ENCODE results near the gene PBX3. TPM values are rescaled to one million over a fixed set of nuclear protein-coding genes. Genes with fewer than 3 reads are reported as not detected.

The PBX3 gene
- total RNA-seq, 2 donors from 2014 or later: 15.1 to 21.1 TPM

DNA sequence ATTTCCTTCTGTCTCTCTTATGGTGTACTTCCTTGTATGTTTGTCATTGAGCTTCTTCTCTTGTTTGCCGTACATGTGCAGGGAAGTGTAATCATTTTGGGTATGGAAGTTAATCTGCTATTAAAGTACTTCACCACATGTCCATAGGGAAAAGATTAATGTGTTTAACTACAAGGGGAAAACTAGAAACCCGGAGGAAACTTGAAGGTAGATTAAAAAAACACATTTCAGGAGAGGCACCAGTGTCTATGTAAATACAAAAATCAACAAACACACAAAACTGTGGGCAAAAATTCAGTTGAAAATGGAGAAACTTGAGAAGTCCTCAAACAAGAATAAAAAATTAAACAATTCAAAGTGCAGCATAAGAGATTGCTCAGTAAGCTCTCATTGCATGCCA, 166.4 kb downstream of the PBX3 start:
- intact Hi-C loops (cut with DNase I): no loop called here
- Histone ChIP-seq H3K4me1 (no peaks in the 10 kb centered on the region), H3K9me3 (no peaks in the 10 kb centered on the region), H3K27me3 (no peaks in the 10 kb centered on the region), H3K4me3 (no peak overlapping the region), H3K27ac (no peak overlapping the region), H3K36me3 (no peaks in the 10 kb centered on the region), H3K9ac (ENCODE audit: low read depth in 2 of 2, low read length in 2 of 2) (no peak overlapping the region)
- TF ChIP-seq, protein P1, sequence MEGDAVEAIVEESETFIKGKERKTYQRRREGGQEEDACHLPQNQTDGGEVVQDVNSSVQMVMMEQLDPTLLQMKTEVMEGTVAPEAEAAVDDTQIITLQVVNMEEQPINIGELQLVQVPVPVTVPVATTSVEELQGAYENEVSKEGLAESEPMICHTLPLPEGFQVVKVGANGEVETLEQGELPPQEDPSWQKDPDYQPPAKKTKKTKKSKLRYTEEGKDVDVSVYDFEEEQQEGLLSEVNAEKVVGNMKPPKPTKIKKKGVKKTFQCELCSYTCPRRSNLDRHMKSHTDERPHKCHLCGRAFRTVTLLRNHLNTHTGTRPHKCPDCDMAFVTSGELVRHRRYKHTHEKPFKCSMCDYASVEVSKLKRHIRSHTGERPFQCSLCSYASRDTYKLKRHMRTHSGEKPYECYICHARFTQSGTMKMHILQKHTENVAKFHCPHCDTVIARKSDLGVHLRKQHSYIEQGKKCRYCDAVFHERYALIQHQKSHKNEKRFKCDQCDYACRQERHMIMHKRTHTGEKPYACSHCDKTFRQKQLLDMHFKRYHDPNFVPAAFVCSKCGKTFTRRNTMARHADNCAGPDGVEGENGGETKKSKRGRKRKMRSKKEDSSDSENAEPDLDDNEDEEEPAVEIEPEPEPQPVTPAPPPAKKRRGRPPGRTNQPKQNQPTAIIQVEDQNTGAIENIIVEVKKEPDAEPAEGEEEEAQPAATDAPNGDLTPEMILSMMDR (IDR thresholded peaks at IDR 0.05): no peak
- no peak for DNase-seq

DNA sequence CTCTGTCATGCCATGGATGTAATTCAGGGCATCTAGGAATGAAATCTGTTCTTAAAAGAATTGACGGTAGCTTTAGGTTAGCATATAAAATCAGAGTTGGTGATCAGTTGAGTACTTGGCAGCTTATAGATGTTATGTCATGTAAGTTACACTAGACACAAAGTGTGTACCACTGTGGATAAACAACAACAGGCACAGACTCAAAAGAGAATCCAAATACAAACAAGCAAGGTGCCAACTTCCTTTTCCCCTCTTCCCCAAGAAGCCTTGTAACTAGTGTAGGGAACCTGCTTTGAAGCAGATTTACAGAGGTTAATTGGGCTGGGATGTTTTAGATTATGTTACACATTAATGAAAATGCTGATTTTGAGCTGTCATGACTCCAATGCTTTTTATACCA, 167.2 kb downstream of the PBX3 start:
- Histone ChIP-seq H3K9ac (ENCODE audit: low read depth in 2 of 2, low read length in 2 of 2) (no peak overlapping the region), H3K9me3 (no peaks in the 10 kb centered on the region), H3K27me3 (no peaks in the 10 kb centered on the region), H3K36me3 (no peaks in the 10 kb centered on the region), H3K4me1 (no peaks in the 10 kb centered on the region), H3K27ac (no peak overlapping the region), H3K4me3 (no peak overlapping the region)
- TF ChIP-seq, protein P1 (IDR thresholded peaks at IDR 0.05): no peak
- DNase-seq: no peak
- intact Hi-C loops (cut with DNase I): no loop called here

DNA sequence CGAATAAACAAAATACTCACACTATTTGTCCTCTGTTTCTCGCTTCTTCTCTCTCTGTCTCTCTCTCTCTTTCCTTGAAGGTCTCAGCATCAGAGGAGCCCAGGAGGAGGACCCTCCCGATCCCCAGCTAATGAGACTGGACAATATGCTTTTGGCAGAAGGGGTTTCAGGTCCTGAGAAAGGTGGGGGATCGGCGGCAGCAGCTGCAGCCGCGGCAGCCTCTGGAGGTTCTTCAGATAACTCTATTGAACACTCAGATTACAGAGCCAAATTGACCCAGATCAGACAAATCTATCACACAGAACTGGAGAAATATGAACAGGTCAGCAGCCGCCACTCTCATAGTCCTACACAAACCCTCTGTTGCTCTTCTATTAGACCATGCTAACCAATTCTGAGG, 168.4 kb downstream of the PBX3 start:
- Histone ChIP-seq H3K9me3 (no peaks in the 10 kb centered on the region), H3K9ac (ENCODE audit: low read depth in 2 of 2, low read length in 2 of 2) (no peak overlapping the region), H3K27ac (no peak overlapping the region), H3K36me3 (no peaks in the 10 kb centered on the region), H3K4me3 (no peak overlapping the region), H3K4me1 (no peaks in the 10 kb centered on the region), H3K27me3 (no peaks in the 10 kb centered on the region)
- TF ChIP-seq, protein P1 (IDR thresholded peaks at IDR 0.05): no peak
- no peak for DNase-seq
- intact Hi-C loops (cut with DNase I): no loop called here

DNA sequence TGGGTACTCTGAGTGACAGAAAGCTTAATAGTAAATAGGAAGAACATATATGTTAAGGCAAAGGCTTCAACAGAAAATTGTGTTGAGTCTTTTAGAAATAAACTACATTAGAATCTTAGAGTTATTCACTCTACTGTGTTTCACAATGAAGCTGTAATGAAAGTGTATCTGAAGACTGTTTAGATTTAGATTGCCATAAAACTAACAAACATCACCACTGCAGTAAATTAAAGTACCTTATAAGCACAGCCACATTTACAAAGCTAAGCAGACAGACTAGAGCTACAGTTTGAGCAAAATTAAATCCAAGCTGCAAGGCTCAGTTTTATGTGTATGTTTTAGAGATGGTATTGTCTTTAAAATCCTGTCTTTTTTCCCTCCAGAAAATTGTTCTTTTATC, 172.4 kb downstream of the PBX3 start:
- Histone ChIP-seq H3K4me1 (no peaks in the 10 kb centered on the region), H3K27ac (no peak overlapping the region), H3K9me3 (no peaks in the 10 kb centered on the region), H3K4me3 (no peak overlapping the region), H3K9ac (ENCODE audit: low read depth in 2 of 2, low read length in 2 of 2) (no peak overlapping the region), H3K27me3 (no peaks in the 10 kb centered on the region), H3K36me3 (no peaks in the 10 kb centered on the region)
- no peak for DNase-seq
- TF ChIP-seq, protein P1 (IDR thresholded peaks at IDR 0.05): no peak
- intact Hi-C loops (cut with DNase I): no loop called here

DNA sequence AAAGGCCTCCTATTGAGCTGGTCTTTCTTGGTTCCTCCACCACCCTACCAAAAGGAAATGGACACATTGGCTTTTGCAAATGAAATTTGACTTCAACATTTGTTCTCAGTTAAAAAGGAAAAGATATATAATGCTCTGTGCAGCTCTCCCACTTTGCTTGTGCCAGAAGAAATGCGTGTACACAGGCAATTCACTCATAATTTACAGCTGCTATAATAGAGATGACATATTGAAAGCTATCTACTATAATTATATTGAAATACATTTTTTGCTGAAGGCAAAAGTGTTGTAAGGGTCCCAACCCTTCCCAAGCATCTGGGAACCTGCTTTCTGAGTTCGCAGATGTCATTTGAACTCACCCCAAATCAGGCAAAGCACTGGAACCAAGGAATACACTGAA, 173.2 kb downstream of the PBX3 start:
- Histone ChIP-seq H3K4me3 (no peak overlapping the region), H3K36me3 (no peaks in the 10 kb centered on the region), H3K27me3 (no peaks in the 10 kb centered on the region), H3K27ac (no peak overlapping the region), H3K9me3 (no peaks in the 10 kb centered on the region), H3K9ac (ENCODE audit: low read depth in 2 of 2, low read length in 2 of 2) (no peak overlapping the region), H3K4me1 (no peaks in the 10 kb centered on the region)
- intact Hi-C loops (cut with DNase I): no loop called here
- DNase-seq: no peak
- TF ChIP-seq, protein P1 (IDR thresholded peaks at IDR 0.05): no peak

DNA sequence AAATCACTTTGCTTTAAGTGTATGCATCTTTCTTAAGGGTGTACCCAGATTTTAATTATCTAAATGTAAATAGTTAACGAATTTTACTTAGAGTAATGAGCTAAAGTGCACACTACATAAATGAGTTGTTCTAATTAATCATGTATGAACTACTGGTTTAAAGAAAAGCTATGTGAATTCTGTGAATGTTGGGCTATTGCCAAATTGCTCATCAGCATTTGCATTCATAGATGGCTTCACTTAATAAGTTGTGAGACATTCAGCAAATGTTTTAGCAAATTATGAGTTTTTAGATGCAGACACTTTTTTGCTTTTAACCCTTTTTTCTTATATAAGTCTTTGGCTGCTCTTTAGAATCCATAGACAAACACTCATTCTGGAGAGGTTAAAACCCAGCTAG, 175.7 kb downstream of the PBX3 start:
- no peak overlapping the region for H3K9ac ChIP-seq (ENCODE audit: low read depth in 2 of 2, low read length in 2 of 2)
- no peak overlapping the region for H3K27ac ChIP-seq
- TF ChIP-seq, protein P1 (IDR thresholded peaks at IDR 0.05): no peak
- H3K27me3 ChIP-seq: no peaks in the 10 kb centered on the region
- no peaks in the 10 kb centered on the region for H3K9me3 ChIP-seq
- intact Hi-C loops (cut with DNase I): no loop called here
- no peak for DNase-seq
- H3K4me1 ChIP-seq: no peaks in the 10 kb centered on the region
- H3K4me3 ChIP-seq: no peak overlapping the region
- H3K36me3 ChIP-seq: no peaks in the 10 kb centered on the region
